NB4 (cell line): Measurements from ENCODE around the gene MAB21L3.

Source experiments
- DNase-seq: peaks from one replicate; pipeline ENCODE4 v3.0.0; 2010; ENCODE audit warnings: low read depth
- H3K4me3 ChIP-seq: one replicate; pipeline ENCODE4 v1.5.1; 2011; ENCODE audit warnings: mild to moderate bottlenecking, low read depth, low read length, moderate library complexity
- MYC ChIP-seq: IDR thresholded peaks from 2 replicates; pipeline ENCODE4 v1.6.1; 2011; ENCODE audit warnings: low read depth, low read length
- POLR2A ChIP-seq: IDR thresholded peaks from 2 replicates; pipeline ENCODE4 v1.6.1; 2011; ENCODE audit warnings: mild to moderate bottlenecking; ENCODE audit not compliant: insufficient read length; ENCODE audit errors: extremely low read depth
- TF ChIP-seq, protein P1 (sequence below): IDR thresholded peaks from 2 replicates; pipeline ENCODE4 v1.6.1; 2011; ENCODE audit warnings: low read depth, low read length
- TF ChIP-seq, protein P2 (sequence below): IDR thresholded peaks from one replicate; pipeline ENCODE4 v1.5.1; 2012; ENCODE audit warnings: low read depth, low read length

The MAB21L3 gene

DNA sequence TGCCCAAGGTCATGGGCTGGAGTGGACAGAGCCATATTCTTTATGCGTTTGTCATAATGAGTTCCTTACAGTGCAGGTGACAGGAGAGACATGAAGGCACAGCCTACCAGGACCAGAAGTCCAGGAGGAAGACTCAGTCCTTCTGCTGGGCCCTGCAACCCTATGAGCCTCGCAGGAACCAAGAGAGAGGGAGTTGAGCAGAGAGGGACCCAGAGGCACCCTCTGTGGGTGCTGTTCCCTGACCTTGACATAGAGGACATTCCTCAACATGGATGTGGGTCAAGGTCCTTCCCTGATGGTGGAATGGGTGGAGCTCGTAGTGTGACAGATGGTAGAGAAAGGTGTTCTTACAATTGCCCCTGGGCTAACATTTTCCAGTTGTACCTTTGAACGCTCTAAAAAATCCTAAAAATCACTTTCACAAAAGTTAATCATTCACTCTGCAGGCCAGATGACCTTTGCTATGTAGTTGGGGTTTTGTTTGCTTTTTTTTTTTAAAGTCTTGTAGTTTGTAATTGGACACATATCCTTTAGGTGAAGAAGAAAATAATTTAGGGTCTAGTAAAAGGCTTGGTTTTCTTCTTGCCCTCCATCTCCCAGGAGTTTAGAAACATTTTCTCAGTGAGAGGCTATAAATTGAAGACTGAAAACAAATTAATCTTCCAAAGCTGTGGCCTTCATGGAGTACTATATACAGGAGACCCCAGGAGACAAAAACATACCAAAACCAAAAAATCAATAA is 41.9 kb downstream of the MAB21L3 start:
- DNase-seq, result no peak
- H3K4me3 ChIP-seq, result no peak overlapping the region
- TF ChIP-seq MYC (no peak), POLR2A (no peak)
- TF ChIP-seq, protein P1, sequence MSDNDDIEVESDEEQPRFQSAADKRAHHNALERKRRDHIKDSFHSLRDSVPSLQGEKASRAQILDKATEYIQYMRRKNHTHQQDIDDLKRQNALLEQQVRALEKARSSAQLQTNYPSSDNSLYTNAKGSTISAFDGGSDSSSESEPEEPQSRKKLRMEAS, result no peak
- TF ChIP-seq, protein P2, sequence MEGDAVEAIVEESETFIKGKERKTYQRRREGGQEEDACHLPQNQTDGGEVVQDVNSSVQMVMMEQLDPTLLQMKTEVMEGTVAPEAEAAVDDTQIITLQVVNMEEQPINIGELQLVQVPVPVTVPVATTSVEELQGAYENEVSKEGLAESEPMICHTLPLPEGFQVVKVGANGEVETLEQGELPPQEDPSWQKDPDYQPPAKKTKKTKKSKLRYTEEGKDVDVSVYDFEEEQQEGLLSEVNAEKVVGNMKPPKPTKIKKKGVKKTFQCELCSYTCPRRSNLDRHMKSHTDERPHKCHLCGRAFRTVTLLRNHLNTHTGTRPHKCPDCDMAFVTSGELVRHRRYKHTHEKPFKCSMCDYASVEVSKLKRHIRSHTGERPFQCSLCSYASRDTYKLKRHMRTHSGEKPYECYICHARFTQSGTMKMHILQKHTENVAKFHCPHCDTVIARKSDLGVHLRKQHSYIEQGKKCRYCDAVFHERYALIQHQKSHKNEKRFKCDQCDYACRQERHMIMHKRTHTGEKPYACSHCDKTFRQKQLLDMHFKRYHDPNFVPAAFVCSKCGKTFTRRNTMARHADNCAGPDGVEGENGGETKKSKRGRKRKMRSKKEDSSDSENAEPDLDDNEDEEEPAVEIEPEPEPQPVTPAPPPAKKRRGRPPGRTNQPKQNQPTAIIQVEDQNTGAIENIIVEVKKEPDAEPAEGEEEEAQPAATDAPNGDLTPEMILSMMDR, result no peak

GRCh38 chr1:116153692-116154031 is 42.5 kb downstream of the MAB21L3 start:
- H3K4me3 ChIP-seq, result no peak overlapping the region
- no peak for DNase-seq
- no peak for TF ChIP-seq POLR2A
- TF ChIP-seq, protein P2, result no peak
- TF ChIP-seq, protein P1, result no peak
- TF ChIP-seq MYC, result no peak

DNA sequence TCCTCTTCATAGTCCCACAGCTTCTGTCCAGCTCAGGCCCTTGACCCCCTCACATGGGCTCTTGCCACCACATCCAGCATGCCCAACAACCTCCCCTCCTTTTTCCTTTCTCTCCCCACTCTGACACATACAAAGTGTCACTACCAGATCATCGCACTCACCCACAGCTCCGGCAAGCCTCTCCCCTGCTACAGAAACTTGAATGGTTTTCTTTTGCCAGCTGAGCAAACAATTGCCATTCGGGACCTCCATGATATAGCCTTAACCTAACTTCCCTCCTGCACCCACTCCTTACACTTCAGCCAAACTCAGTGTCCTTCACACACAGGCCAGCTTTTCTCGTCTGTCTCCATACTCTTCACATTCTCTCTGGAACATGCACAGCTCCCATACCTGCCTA is 43.3 kb downstream of the MAB21L3 start:
- no peak for DNase-seq
- H3K4me3 ChIP-seq, result no peak overlapping the region
- TF ChIP-seq, protein P1, result no peak
- TF ChIP-seq POLR2A (no peak), MYC (no peak)
- TF ChIP-seq, protein P2, result no peak

DNA sequence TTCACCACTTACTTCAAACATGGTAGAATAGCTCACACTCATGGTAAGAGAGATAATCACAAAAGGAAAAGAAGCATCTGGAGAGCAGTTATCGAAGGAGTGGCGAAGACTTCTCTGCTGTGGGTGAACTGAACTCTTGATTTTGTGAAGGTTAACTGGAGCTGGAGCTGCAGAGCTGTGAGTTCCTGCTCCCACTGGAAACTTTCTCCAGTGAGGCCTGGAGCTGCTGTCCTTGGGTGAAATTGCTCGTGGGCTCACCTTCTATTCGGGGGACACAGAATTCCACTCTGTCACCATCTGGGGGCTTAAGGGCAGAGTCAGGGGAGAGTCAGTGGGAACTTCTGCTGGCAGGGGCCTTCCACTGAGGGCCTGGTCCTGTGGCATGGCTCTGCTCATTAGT is 45.9 kb downstream of the MAB21L3 start:
- DNase-seq, result no peak
- TF ChIP-seq, protein P2, result no peak
- no peak overlapping the region for H3K4me3 ChIP-seq

DNA sequence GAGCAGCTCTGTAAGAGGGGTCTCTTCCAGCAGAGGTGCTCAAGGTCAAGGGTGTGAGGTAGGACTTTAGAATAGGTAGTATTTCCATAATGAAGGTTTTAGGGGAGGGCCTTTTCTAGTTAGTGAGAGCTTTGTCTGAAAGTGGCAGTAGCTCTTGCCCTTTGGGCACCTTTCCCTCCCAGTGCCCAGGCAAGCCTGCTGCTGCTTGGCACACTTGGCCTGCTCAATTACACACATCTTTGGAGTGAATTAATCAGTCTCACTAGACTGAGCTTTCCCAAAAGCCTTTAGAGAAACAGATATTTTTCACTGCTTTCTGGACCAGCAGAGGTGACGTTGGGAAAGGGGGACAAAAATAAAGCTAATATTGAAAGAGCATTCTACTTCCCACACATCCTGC is 48.0 kb downstream of the MAB21L3 start:
- DNase-seq, result no peak
- no peak for TF ChIP-seq MYC
- TF ChIP-seq, protein P1, result no peak
- TF ChIP-seq POLR2A, result no peak
- TF ChIP-seq, protein P2, result no peak
- H3K4me3 ChIP-seq, result no peak overlapping the region

DNA sequence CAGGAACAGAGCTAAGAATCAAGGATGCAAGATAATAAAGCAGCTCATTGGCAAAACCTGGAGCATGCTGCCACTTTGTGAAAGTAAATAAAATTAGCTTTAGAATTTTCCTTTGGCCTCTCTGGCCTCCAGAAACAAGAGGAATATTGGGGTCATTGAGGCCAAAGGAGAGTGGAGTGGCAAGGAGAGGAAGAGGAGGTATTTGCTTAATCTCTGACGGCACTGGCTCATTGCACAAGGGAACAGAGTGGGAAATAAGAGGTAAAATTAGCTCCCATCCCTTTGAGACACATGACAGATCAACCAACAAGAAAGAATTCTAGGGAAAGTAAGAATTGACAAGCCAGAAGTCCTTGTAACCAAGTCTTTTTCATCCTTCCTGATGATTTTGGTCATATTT is 48.4 kb downstream of the MAB21L3 start:
- no peak overlapping the region for H3K4me3 ChIP-seq
- DNase-seq, result no peak
- no peak for TF ChIP-seq POLR2A
- TF ChIP-seq, protein P1, result no peak
- TF ChIP-seq, protein P2, result no peak
- no peak for TF ChIP-seq MYC
